Neural cell (in vitro differentiated cells): ENCODE results near the gene MYO15A.

Experiments
- CTCF ChIP-seq: fragments of 450-650 bp; IDR thresholded peaks from 2 replicates; pipeline ENCODE4 v1.5.1; 2014; ENCODE audit warnings: antibody characterized with exemption, mild to moderate bottlenecking, moderate library complexity; ENCODE audit not compliant: poor library complexity, severe bottlenecking
- EP300 ChIP-seq: fragments of 450-650 bp; conservative IDR thresholded peaks from 2 replicates; pipeline ENCODE4 v1.6.1; 2014; ENCODE audit warnings: antibody characterized with exemption, mild to moderate bottlenecking, moderate library complexity; ENCODE audit not compliant: poor library complexity, severe bottlenecking
- EZH2 ChIP-seq: fragments of 200-600, 300-800 bp; shearing (Covaris generic), sonication (generic); IDR thresholded peaks from 2 replicates; pipeline ENCODE4 v1.6.1; 2014; ENCODE audit warnings: antibody characterized with exemption, low read length, borderline replicate concordance, mild to moderate bottlenecking; ENCODE audit not compliant: insufficient read depth, poor library complexity, severe bottlenecking
- MXI1 ChIP-seq: fragments of 450-650 bp; conservative IDR thresholded peaks from 2 replicates; pipeline ENCODE4 v1.6.1; 2014; ENCODE audit warnings: antibody characterized with exemption, mild to moderate bottlenecking; ENCODE audit not compliant: poor library complexity, severe bottlenecking
- RAD21 ChIP-seq: fragments of 450-650 bp; conservative IDR thresholded peaks from 2 replicates; pipeline ENCODE4 v1.6.1; 2014; ENCODE audit warnings: antibody characterized with exemption, mild to moderate bottlenecking, moderate library complexity

- TF ChIP-seq CTCF (no peak), EP300 (no peak), RAD21 (no peak), EZH2 (no peak), MXI1 (no peak)
These were observed 27.8 kb downstream of the MYO15A start for GRCh38 chr17:18136357-18136756.
